Measurements from ENCODE around the gene SLC39A11. TPM values are rescaled to one million over a fixed set of nuclear protein-coding genes. Genes with fewer than 3 reads are reported as not detected.

Gene SLC39A11
- polyA plus RNA-seq, 1 of the 3 experiments (the other 2 are of a cell fraction): 23.5 TPM

DNA sequence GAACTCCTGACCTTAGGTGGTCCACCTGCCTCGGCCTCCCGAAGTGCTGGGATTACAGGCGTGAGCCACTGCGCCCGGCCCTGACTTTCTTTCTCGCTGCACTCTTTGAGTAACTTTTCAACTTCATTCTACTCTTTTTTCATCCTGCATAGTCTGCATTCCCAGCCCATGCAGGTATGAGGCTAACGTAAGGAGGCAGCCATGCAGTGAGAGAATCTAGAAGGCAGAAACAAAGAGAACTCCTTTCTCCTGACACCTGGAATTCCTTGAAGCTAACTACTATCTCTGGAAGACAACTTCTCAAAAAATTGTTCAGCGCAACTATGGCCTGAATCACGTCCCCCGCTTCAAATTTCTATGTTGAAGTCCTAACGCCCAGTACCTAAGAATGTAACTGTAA lies 152.0 kb downstream of the SLC39A11 start:
- no peaks in the 10 kb centered on the region for H3K79me2 ChIP-seq (ENCODE audit: insufficient read depth)
- no peak for DNase-seq
- H4K20me1 ChIP-seq (ENCODE audit: insufficient read depth): no peaks in the 10 kb centered on the region
- TF ChIP-seq FOSL2 (IDR thresholded peaks at IDR 0.05; ENCODE audit: borderline replicate concordance, low read depth) (no peak), RCOR1 (IDR thresholded peaks at IDR 0.05; ENCODE audit: low read length) (no peak), FOXJ3 (CRISPR knock-in tag; IDR thresholded peaks at IDR 0.05) (no peak), MEF2A (IDR thresholded peaks at IDR 0.05; ENCODE audit: borderline replicate concordance, low read depth) (no peak), TAF1 (IDR thresholded peaks at IDR 0.05; ENCODE audit: borderline replicate concordance, low read depth, low read length) (no peak), EP300 (IDR thresholded peaks at IDR 0.05; ENCODE audit: borderline replicate concordance in 1 of 2, low read depth in 1 of 2, low read length in 1 of 2) (no peak), GATA2 (CRISPR knock-in tag; IDR thresholded peaks at IDR 0.05) (no peak), FOXM1 (IDR thresholded peaks at IDR 0.05; ENCODE audit: low read depth) (no peak), GABPA (IDR thresholded peaks at IDR 0.05; ENCODE audit: low read depth) (no peak), MXI1 (IDR thresholded peaks at IDR 0.05; ENCODE audit: low read depth, low read length) (no peak), RFX5 (IDR thresholded peaks at IDR 0.05; ENCODE audit: low read length) (no peak), ELF1 (IDR thresholded peaks at IDR 0.05) (no peak), TCF12 (IDR thresholded peaks at IDR 0.05) (no peak)
- TF ChIP-seq, protein P1, sequence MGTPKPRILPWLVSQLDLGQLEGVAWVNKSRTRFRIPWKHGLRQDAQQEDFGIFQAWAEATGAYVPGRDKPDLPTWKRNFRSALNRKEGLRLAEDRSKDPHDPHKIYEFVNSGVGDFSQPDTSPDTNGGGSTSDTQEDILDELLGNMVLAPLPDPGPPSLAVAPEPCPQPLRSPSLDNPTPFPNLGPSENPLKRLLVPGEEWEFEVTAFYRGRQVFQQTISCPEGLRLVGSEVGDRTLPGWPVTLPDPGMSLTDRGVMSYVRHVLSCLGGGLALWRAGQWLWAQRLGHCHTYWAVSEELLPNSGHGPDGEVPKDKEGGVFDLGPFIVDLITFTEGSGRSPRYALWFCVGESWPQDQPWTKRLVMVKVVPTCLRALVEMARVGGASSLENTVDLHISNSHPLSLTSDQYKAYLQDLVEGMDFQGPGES (IDR thresholded peaks at IDR 0.05; ENCODE audit: low read depth, low read length): no peak
- TF ChIP-seq, protein P2, sequence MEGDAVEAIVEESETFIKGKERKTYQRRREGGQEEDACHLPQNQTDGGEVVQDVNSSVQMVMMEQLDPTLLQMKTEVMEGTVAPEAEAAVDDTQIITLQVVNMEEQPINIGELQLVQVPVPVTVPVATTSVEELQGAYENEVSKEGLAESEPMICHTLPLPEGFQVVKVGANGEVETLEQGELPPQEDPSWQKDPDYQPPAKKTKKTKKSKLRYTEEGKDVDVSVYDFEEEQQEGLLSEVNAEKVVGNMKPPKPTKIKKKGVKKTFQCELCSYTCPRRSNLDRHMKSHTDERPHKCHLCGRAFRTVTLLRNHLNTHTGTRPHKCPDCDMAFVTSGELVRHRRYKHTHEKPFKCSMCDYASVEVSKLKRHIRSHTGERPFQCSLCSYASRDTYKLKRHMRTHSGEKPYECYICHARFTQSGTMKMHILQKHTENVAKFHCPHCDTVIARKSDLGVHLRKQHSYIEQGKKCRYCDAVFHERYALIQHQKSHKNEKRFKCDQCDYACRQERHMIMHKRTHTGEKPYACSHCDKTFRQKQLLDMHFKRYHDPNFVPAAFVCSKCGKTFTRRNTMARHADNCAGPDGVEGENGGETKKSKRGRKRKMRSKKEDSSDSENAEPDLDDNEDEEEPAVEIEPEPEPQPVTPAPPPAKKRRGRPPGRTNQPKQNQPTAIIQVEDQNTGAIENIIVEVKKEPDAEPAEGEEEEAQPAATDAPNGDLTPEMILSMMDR (IDR thresholded peaks at IDR 0.05): no peak
- TF ChIP-seq, protein P3, sequence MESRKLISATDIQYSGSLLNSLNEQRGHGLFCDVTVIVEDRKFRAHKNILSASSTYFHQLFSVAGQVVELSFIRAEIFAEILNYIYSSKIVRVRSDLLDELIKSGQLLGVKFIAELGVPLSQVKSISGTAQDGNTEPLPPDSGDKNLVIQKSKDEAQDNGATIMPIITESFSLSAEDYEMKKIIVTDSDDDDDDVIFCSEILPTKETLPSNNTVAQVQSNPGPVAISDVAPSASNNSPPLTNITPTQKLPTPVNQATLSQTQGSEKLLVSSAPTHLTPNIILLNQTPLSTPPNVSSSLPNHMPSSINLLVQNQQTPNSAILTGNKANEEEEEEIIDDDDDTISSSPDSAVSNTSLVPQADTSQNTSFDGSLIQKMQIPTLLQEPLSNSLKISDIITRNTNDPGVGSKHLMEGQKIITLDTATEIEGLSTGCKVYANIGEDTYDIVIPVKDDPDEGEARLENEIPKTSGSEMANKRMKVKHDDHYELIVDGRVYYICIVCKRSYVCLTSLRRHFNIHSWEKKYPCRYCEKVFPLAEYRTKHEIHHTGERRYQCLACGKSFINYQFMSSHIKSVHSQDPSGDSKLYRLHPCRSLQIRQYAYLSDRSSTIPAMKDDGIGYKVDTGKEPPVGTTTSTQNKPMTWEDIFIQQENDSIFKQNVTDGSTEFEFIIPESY (IDR thresholded peaks at IDR 0.05; ENCODE audit: borderline replicate concordance, low read depth): no peak
- no peaks in the 10 kb centered on the region for H3K27me3 ChIP-seq (ENCODE audit: insufficient read depth)
- peaks cover 4% of the 10 kb centered on the region in 2 experiments; a peak in 3 of 4 replicates for H3K4me1 ChIP-seq (ENCODE audit: control insufficient read depth in 1 of 2, insufficient read depth in 2 of 2, low read depth in 1 of 2, low read length in 1 of 2)
- H3K27ac ChIP-seq (ENCODE audit: low read depth in 2 of 2, low read length in 1 of 2): no peak overlapping the region
- no peaks in the 10 kb centered on the region for H3K9me2 ChIP-seq
- CTCF ChIA-PET: no interaction called here
- no peak overlapping the region for H3K9ac ChIP-seq
- H3K9me3 ChIP-seq: no peaks in the 10 kb centered on the region
- no peaks in the 10 kb centered on the region for H3F3A ChIP-seq (replicated peaks; ENCODE audit: insufficient read depth)
- no peak overlapping the region for H2AFZ ChIP-seq (ENCODE audit: low read depth)
- no peak overlapping the region for H3K4me2 ChIP-seq
- WGBS (ENCODE audit: low lambda C conversion rate): 98% methylated on average over 11 of the region's 11 CpGs
- POLR2A ChIA-PET: no interaction called here
- no peak overlapping the region for H3K4me3 ChIP-seq (ENCODE audit: low read depth in 2 of 2, low read length in 1 of 2)
- no peaks in the 10 kb centered on the region for H3K36me3 ChIP-seq (replicated peaks in 1 of 2; ENCODE audit: control insufficient read depth in 1 of 2, insufficient read depth in 2 of 2, low read length in 1 of 2)
